OCI-LY1 (cell line): ENCODE results near the gene TUBA4B.

Experiments used
- EZH2 ChIP-seq: fragments of 200-600 bp; sonication (generic), shearing (Covaris generic); IDR thresholded peaks from 2 replicates; pipeline ENCODE4 v1.8.0; 2017; ENCODE audit warnings: borderline replicate concordance, mixed run types, mild to moderate bottlenecking, antibody characterized with exemption, low read length, moderate library complexity, mixed read lengths
- TF ChIP-seq, protein P1 (sequence below): fragments of 200-600 bp; sonication (generic), shearing (Covaris generic); IDR thresholded peaks from 2 replicates; pipeline ENCODE4 v1.5.1; 2017; ENCODE audit warnings: mild to moderate bottlenecking, antibody characterized with exemption, low read length, moderate library complexity, mixed read lengths

DNA sequence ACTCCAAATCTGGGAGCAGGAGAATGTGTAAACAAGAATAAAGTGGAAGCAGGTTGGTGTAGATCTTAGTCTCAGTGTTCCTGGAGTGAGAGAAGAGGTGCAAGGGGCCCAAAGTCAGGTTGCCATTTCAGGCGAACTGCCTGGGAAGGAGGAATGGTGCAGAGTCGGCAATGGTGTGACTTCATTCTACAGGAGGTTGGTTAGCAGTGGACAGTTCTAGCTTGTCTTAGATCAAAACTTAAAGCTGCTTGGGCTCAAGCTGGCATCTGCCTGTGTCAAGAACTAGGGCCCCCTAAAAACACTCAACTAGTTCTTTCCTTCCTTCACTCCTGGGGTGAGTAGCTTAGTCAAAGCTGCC lies 4.2 kb upstream of the TUBA4B start:
- TF ChIP-seq, protein P1, sequence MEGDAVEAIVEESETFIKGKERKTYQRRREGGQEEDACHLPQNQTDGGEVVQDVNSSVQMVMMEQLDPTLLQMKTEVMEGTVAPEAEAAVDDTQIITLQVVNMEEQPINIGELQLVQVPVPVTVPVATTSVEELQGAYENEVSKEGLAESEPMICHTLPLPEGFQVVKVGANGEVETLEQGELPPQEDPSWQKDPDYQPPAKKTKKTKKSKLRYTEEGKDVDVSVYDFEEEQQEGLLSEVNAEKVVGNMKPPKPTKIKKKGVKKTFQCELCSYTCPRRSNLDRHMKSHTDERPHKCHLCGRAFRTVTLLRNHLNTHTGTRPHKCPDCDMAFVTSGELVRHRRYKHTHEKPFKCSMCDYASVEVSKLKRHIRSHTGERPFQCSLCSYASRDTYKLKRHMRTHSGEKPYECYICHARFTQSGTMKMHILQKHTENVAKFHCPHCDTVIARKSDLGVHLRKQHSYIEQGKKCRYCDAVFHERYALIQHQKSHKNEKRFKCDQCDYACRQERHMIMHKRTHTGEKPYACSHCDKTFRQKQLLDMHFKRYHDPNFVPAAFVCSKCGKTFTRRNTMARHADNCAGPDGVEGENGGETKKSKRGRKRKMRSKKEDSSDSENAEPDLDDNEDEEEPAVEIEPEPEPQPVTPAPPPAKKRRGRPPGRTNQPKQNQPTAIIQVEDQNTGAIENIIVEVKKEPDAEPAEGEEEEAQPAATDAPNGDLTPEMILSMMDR: no peak
- no peak for TF ChIP-seq EZH2
